Upper lobe of right lung (tissue), 1 donor: ENCODE results near the gene ASPN. TPM values are rescaled to one million over a fixed set of nuclear protein-coding genes. Genes with fewer than 3 reads are reported as not detected.

Source experiments
- ATAC-seq: fragments of 200-7000 bp; cut with Tn5 transposase; one replicate; pipeline ENCODE4 v1.9.1; 2020; ENCODE audit warnings: mild to moderate bottlenecking, moderate library complexity
- DNase-seq: peaks from one replicate; pipeline ENCODE4 v3.0.0-alpha.2; 2020
- H3K27ac ChIP-seq: fragments of 200-600 bp; one replicate; pipeline ENCODE4 v1.8.0; 2022
- H3K27me3 ChIP-seq: fragments of 200-600 bp; one replicate; pipeline ENCODE4 v1.8.0; 2022; ENCODE audit warnings: mild to moderate bottlenecking
- H3K36me3 ChIP-seq: fragments of 200-600 bp; one replicate; pipeline ENCODE4 v1.8.0; 2022
- H3K4me1 ChIP-seq: fragments of 200-600 bp; one replicate; pipeline ENCODE4 v1.8.0; 2022
- H3K4me3 ChIP-seq: fragments of 200-600 bp; one replicate; pipeline ENCODE4 v1.8.0; 2022; ENCODE audit warnings: mild to moderate bottlenecking
- H3K9me3 ChIP-seq: fragments of 200-600 bp; one replicate; pipeline ENCODE4 v1.8.0; 2022
- intact Hi-C: fragments of 100-400 bp; cut with DNase I; formaldehyde crosslinking; loops from one replicate; pipeline ENCODE4 v1.11.0; 2022
- total RNA-seq: library from RNA; stranded (reverse); fragmentation: NEBNext Ultra II Directional; extraction: Animal tissue kit (Norgen Biotek cat#: 25700); gene quantifications from one replicate; pipeline ENCODE4 v1.2.1, GENCODE V29; 2021
- TF ChIP-seq, protein P1 (sequence below): fragments of 200-600 bp; IDR thresholded peaks from one replicate; pipeline ENCODE4 v1.8.0; 2022; ENCODE audit warnings: antibody characterized with exemption
- donor health status: DM: no; HTN: yes; CAD: no; lungs with severe emphysema.

The ASPN gene
- total RNA-seq, 1 donor from 2014 or later = 7.5 TPM

DNA sequence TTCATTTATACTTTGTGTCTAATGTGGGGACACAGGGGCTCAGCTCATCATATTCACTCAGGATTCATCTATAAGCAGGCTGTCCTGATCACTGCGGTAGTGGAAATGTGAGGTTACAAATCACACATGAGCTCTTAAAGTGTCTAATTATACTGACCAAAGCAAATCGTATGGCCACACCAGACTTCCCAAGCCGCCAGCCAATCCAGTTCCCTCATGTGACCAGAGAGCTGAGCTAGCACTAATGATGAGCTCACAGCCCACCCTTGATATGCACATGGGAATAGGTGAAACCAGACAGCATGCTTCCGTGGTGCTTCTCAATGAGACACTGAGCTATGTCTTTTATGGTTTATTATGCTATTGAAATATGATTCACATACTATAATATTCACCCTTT, 35.9 kb upstream of the ASPN start:
- intact Hi-C loops = no loop called here
- DNase-seq (no peak), ATAC-seq (no peak)
- no peaks in the 10 kb centered on the region for H3K27me3 ChIP-seq
- TF ChIP-seq, protein P1, sequence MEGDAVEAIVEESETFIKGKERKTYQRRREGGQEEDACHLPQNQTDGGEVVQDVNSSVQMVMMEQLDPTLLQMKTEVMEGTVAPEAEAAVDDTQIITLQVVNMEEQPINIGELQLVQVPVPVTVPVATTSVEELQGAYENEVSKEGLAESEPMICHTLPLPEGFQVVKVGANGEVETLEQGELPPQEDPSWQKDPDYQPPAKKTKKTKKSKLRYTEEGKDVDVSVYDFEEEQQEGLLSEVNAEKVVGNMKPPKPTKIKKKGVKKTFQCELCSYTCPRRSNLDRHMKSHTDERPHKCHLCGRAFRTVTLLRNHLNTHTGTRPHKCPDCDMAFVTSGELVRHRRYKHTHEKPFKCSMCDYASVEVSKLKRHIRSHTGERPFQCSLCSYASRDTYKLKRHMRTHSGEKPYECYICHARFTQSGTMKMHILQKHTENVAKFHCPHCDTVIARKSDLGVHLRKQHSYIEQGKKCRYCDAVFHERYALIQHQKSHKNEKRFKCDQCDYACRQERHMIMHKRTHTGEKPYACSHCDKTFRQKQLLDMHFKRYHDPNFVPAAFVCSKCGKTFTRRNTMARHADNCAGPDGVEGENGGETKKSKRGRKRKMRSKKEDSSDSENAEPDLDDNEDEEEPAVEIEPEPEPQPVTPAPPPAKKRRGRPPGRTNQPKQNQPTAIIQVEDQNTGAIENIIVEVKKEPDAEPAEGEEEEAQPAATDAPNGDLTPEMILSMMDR = no peak
- H3K4me1 ChIP-seq = no peaks in the 10 kb centered on the region
- H3K9me3 ChIP-seq = no peaks in the 10 kb centered on the region
- no peak overlapping the region for H3K27ac ChIP-seq
- peaks cover 5% of the 10 kb centered on the region for H3K36me3 ChIP-seq
- no peak overlapping the region for H3K4me3 ChIP-seq

DNA sequence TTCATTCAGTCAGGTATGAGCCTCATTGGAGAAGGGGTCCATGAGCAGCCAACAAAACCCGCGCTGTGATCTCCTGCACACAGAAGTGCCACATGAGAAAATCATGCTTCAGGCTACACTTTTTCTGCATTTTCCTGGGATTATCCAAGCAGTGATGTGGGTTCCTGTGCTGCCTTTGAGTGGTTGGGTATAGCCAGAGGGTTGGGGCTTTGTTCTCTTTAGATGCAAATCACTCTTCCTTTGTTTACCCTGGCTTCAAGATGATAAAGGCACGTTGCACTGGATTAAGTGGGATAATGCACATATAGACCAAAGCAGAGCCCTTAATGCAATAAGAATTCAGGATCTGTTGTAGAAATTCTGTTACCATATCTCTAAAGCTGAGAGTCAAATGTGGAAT, 34.7 kb upstream of the ASPN start:
- Histone ChIP-seq H3K4me1 (no peaks in the 10 kb centered on the region), H3K36me3 (peaks cover 5% of the 10 kb centered on the region), H3K27me3 (no peaks in the 10 kb centered on the region), H3K4me3 (no peak overlapping the region), H3K9me3 (no peaks in the 10 kb centered on the region), H3K27ac (no peak overlapping the region)
- no peak for ATAC-seq
- TF ChIP-seq, protein P1 = no peak
- no peak for DNase-seq
- intact Hi-C loops = no loop called here

DNA sequence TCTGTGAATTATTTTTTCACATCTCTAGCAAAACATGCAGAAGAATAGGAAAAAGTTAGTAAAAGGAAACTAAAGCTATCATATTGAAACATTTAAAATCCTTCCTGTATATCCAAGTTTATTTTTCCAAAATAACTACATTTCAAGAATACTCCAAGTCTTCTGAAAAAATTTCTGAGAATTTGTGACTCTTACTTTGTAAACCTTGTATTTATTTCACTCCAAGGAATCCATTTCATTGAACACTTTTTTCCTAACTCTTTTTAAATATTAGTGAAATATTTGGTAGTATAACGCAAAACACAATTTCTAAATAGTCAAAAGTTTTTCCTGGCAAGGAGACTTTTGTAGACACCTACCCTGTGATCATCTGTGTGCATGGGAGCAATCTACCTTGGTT, 34.2 kb upstream of the ASPN start:
- Histone ChIP-seq H3K9me3 (no peaks in the 10 kb centered on the region), H3K27ac (no peak overlapping the region), H3K27me3 (no peaks in the 10 kb centered on the region), H3K4me3 (no peak overlapping the region), H3K36me3 (peaks cover 5% of the 10 kb centered on the region), H3K4me1 (no peaks in the 10 kb centered on the region)
- DNase-seq (no peak), ATAC-seq (no peak)
- intact Hi-C loops = no loop called here
- TF ChIP-seq, protein P1 = no peak

DNA sequence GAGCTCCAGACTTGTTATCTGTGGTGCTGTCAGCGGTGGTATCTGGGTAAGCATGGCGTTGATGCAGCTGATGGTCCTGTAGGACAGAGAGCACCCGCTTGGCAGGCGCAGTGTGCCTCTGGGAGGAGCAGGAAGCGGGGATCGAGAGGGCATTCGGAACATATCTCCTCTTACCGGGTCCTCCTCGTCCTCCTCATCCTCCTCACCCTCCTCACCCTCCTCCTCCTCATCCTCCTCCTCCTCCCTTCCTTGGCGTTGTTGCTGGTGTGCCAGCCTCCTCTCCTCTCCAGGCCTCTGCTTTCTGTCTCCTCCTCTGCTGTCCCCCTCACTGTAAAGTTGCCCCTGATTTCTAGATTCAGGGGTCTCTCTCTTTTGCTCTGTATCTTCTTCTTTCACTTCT, 32.3 kb upstream of the ASPN start:
- TF ChIP-seq, protein P1 = no peak
- intact Hi-C loops = no loop called here
- Histone ChIP-seq H3K4me3 (no peak overlapping the region), H3K27ac (no peak overlapping the region), H3K9me3 (no peaks in the 10 kb centered on the region), H3K36me3 (peaks cover 5% of the 10 kb centered on the region), H3K27me3 (no peaks in the 10 kb centered on the region), H3K4me1 (no peaks in the 10 kb centered on the region)
- ATAC-seq (no peak), DNase-seq (no peak)

DNA sequence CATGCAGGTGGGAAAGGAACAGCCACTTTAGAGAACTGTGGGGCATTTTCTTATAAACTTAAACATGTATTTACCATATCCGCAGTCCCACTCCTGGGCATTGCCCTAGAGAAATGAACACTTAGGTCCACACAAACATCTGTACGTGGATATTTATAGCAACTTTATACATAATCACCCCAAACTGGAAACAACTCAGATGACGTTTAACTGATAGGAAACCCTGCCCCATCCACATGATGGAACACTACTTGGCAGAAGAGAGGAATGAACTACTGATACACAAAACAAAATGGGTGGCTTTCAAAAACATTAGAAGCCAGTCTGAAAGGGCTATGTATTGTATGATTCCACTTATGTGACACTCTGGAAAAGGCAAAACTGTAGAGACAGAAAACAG, 31.0 kb upstream of the ASPN start:
- no peaks in the 10 kb centered on the region for H3K9me3 ChIP-seq
- DNase-seq (no peak), ATAC-seq (no peak)
- H3K27me3 ChIP-seq = no peaks in the 10 kb centered on the region
- no peaks in the 10 kb centered on the region for H3K4me1 ChIP-seq
- intact Hi-C loops = no loop called here
- TF ChIP-seq, protein P1 = no peak
- H3K36me3 ChIP-seq = peaks cover 5% of the 10 kb centered on the region
- H3K4me3 ChIP-seq = no peak overlapping the region
- H3K27ac ChIP-seq = no peak overlapping the region

DNA sequence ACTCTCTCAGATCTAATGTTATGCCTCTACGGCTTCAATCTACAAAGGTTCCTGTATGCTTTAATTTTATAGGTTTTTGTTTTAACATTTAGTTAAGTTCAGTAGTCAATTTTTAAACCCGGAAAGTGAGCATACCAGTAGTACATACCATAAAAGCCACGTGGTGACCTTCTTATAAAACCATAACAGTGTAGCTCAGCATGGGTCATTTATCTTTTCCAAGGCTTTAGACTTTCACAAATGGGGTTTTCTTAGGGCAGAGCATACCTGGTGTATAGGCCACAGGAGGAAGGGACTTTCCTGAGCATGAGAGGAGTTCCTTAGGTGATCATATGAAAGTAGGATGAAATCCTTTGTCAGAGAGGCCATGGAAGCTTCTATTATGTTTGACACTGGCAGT, 30.3 kb upstream of the ASPN start:
- Histone ChIP-seq H3K36me3 (peaks cover 5% of the 10 kb centered on the region), H3K27ac (no peak overlapping the region), H3K4me1 (peaks cover 6% of the 10 kb centered on the region), H3K27me3 (no peaks in the 10 kb centered on the region), H3K9me3 (no peaks in the 10 kb centered on the region), H3K4me3 (no peak overlapping the region)
- TF ChIP-seq, protein P1 = no peak
- DNase-seq (no peak), ATAC-seq (no peak)
- intact Hi-C loops = no loop called here
